GM20000 (cell line): Measurements from ENCODE around the gene XRCC2.
"Not testable (repeated sequence)": the region's sequence is repeated elsewhere in the genome, so short reads cannot be mapped to it uniquely, and the experiment has no call there.

Experiments used
- DNase-seq: peaks from one replicate; pipeline ENCODE4 v3.0.0; 2012; ENCODE audit warnings: low spot score
- TF ChIP-seq, protein P1 (sequence below): IDR thresholded peaks from 2 replicates; pipeline ENCODE4 v1.5.1; 2012; ENCODE audit warnings: mild to moderate bottlenecking, control low read depth; ENCODE audit errors: extremely low read depth, missing control alignments

XRCC2 gene

DNA sequence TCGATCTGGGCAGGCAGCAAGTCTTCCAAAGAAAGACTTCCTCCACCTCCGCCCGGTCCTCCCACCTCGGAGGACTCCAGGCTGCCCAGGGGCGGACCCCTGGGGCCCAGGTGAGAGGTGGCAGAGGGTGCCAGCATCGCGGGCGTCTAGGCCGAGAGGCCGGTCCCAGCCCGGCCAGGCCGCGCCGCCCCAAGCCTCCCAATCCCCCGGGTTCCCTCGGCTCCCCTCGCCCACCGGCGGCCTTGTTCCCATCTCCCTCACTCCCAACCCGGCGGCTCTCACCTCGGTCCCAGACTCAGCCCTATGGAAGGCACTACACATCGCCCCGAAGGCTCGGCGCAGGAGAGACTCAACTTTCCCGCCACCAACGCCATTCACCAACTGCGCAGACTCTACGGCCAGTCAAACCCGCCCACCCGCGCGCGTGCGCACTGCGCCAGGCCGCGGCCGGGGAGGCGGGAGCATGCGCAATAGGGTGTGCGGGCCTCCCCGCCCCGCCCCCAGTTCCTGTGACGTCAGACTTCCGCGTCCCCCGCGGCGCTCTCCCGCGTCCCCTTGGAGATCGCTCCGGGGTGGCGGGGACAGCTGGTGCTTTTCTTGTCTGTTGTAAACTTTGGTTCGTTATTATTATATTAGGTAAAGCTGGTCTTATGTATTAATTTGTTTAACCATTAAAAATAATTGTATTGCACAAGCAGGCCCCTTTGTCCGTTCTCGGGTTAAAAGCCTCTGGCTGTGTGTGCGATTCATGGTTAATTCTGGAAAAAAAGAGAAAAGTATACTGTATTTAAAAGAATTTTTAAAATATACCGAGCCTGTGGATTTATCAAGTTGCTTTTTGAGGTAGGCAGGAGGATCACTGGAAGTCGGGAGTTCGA is at the start of gene XRCC2:
Gene XRCC2 (minus strand): TSS at position 383 of the 878 bp plus-strand sequence. CDS start 62 bp downstream, at position 321.
- TF ChIP-seq, protein P1, sequence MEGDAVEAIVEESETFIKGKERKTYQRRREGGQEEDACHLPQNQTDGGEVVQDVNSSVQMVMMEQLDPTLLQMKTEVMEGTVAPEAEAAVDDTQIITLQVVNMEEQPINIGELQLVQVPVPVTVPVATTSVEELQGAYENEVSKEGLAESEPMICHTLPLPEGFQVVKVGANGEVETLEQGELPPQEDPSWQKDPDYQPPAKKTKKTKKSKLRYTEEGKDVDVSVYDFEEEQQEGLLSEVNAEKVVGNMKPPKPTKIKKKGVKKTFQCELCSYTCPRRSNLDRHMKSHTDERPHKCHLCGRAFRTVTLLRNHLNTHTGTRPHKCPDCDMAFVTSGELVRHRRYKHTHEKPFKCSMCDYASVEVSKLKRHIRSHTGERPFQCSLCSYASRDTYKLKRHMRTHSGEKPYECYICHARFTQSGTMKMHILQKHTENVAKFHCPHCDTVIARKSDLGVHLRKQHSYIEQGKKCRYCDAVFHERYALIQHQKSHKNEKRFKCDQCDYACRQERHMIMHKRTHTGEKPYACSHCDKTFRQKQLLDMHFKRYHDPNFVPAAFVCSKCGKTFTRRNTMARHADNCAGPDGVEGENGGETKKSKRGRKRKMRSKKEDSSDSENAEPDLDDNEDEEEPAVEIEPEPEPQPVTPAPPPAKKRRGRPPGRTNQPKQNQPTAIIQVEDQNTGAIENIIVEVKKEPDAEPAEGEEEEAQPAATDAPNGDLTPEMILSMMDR: no peak
- peak; percentile 98 for DNase-seq

DNA sequence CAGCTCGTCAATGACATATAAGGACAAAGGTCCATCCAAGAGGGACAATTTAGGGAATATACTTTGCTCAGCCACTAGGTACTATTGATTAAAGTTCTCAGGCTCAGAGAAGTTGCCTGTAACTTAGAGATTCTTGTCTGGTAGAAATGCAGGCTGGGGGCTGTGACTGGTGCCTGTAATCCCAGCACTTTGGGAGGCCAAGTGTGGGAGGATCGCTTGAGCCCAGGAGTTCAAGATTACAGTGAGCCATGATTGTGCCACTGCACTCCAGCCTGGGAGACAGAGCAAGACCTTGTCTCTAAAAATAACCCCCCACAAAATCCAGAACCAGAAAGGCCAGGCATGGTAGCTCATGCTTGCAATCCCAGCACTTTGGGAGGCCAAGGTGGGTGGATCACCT is 47.4 kb upstream of the XRCC2 start:
- DNase-seq: no peak
- TF ChIP-seq, protein P1: no peak

DNA sequence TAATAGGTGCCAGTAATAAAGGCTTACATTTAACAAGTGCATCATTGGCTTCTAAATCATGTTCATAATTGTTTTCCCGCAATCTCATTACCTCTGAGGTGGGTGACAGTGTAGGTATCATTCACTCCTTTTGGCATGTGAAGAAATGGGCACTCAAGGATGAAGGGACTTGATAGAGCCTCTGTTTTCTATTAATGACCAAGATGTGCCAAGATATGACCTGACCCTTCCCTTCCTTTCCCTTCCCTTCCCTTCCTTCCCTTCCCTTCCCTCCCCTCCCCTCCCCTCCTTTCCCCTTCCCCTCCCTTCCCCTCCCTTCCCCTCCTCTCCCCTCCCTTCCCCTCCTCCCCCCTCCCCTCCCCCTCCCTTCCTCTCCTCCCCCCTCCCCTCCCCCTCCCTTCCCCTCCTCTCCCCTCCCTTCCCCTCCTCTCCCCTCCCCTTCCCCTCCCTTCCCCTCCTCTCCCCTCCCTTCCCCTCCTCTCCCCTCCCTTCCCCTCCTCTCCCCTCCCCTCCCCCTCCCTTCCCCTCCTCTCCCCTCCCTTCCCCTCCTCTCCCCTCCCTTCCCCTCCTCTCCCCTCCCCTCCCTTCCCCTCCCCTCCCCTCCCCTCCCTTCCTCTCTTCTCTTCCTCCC is 36.6 kb upstream of the XRCC2 start:
- not testable (repeated sequence) for DNase-seq

DNA sequence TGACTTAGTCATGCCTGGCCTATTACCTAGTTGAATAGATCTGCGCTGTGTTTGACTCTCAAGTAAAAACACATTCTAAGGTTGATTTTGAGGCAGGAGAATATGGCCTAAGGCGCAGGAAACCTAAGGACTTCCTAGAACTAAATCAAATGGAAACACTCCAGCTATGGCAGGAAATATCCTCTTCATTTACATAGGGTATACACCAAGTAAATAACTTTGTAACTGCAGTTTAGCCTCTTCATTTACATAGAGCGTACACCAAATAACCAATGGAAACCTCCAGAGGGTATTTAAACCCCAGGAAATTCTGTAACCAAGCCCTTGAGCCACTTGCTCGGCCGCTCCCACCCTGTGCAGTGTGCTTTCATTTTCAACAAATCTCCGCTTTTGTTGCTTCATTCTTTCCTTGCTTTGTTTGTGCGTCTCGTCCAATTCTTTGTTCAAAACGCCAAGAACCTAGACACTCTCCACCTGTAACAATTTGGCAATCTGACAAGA is 35.6 kb upstream of the XRCC2 start:
- DNase-seq: no peak
- TF ChIP-seq, protein P1: no peak

DNA sequence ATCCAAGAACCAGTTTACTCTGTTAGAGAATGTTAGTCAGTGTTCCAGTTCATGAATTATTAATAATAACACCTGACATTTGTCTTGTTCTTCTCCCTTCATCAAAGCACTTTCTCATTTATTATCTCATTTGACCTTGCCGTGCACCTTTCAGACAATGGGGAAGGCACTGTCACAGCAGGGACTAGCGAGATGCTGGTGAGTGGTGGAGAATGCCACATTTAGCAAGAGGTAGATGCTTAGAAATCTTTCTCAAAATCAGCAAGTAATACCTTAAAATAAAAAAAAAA is 34.2 kb upstream of the XRCC2 start:
- TF ChIP-seq, protein P1: no peak
- DNase-seq: no peak

DNA sequence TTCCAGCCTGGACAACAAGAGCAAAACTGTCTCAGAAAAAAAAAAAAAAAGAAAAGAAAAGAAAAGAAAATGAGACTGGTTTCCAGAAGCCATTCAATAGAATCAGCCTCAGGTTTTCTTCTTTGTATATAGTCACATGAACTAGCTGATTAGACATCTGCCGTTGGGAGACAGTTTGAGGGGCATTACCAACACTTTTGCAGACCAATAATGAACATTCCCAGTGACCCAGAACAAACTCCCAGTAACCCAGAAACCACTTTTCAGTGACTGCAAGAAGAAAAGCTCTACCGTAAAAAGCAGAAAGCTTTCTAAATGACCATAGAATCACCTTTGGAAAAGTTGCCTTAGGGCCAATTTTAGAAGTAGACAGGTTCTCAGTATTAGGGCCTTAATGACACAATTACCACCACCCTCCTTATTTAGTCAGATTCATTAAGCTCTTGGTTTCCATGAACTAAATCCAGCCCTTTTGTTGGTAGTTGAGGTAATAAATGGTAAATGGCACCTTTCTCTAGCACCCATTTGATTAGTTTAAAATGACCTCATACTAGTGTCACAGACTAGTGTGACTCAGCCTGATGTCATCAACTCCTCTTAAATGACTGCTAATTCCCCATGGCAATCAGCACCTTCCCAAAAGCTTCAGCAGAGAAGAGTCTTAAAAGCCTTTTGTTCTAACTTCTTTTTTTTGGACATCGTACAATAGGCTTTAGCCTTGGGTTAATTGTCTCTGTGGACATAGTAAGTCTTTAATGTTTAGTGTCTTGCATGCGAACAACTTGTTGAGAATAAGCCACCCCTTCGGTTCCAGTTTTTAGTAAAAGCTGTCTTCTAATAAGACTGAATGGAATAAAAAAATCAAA is 33.6 kb upstream of the XRCC2 start:
- TF ChIP-seq, protein P1: no peak
- DNase-seq: no peak

DNA sequence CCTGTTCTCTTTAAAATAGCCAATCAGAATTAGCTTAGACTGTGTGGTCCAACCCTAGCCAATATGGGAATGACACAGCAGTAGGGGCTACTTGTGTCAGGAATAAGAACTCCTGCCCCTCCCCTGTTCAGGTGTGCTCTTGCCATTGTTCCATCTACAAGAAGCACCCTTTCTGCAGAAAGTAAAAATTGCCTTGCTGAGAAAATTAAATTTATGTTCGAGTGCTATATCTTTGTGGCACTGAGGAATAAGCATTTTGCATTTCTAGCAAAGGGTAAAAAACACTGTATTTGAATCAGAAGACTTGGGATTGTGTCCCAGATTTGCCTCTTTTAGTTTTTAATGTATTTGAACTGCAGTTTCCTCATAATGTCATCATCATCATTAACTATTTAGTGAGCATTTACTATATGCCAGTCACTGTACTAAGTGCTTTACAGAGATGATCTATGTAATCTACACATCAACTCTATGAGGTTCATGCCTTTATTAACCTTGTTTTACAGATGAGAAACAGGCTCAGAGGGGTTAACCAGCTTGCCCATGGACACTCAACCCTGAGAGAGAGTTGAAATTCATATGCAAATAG is 28.9 kb upstream of the XRCC2 start:
- DNase-seq: no peak
- TF ChIP-seq, protein P1: no peak
